ENCODE measurements around the gene PILRA. TPM values are rescaled to one million over a fixed set of nuclear protein-coding genes. Genes with fewer than 3 reads are reported as not detected.
A peak's percentile ranks its signal among the peaks of the same experiment; 100 is the strongest.

Gene PILRA
- total RNA-seq, 1 donor from 2014 or later: 6.7 TPM

DNA sequence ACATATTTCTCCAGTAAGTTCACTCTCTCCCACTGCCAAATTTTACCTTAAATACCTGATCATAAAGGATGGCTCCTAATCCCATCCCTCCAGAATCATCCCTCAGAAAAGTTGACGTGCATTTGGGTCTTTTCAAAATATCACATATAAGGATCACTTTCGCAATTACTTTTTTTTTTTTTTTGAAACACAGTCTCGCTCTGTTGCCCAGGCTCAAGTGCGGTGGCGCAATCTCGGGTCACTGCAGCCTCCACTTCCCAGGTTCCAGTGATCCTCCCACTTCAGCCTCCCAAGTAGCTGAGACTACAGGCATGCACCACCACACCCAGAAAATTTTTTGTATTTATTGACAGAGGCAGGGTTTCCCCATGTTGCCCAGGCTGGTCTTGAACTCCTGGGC, 37.8 kb downstream of the PILRA start:
- Mint-ChIP-seq H3K36me3 (no peaks in the 10 kb centered on the region), H3K27ac (no peak overlapping the region), H3K4me1 (peaks cover 6% of the 10 kb centered on the region), H3K4me3 (no peak overlapping the region), H3K27me3 (ENCODE audit: low read depth) (peaks cover 14% of the 10 kb centered on the region), H3K9me3 (no peaks in the 10 kb centered on the region)
- no peak for TF ChIP-seq CTCF (IDR thresholded peaks at IDR 0.05; ENCODE audit: unreplicated experiment)
- no peak for DNase-seq (ENCODE audit: low spot score in 2 of 2, unreplicated experiment in 2 of 2)

DNA sequence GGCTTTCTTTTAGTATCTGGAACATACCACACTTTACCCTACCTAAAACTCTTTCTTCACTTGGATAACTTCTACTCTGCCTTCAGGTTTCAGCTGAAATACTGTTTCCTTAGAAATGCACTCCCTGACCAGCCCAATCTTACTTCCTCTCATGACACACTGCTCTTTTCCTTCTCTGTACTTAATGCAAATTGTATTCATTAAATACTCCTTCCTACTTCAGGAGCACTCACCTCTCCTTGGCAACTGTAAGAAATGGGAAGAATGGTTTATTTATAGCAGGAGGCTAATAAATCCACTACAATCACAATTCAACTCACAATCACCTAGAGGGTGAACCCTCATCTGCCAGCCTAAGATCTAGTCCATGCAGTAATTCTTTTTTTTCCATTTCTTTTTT, 40.1 kb downstream of the PILRA start:
- H3K9me3 Mint-ChIP-seq: no peaks in the 10 kb centered on the region
- TF ChIP-seq CTCF (IDR thresholded peaks at IDR 0.05; ENCODE audit: unreplicated experiment): no peak
- H3K4me1 Mint-ChIP-seq: no peaks in the 10 kb centered on the region
- DNase-seq (ENCODE audit: low spot score in 2 of 2, unreplicated experiment in 2 of 2): no peak
- H3K27ac Mint-ChIP-seq: no peak overlapping the region
- H3K36me3 Mint-ChIP-seq: no peaks in the 10 kb centered on the region
- H3K27me3 Mint-ChIP-seq (ENCODE audit: low read depth): peaks cover 3% of the 10 kb centered on the region
- H3K4me3 Mint-ChIP-seq: no peak overlapping the region

- Mint-ChIP-seq H3K4me1 (peaks cover 1% of the 10 kb centered on the region), H3K27me3 (ENCODE audit: low read depth) (peaks cover 3% of the 10 kb centered on the region), H3K36me3 (no peaks in the 10 kb centered on the region), H3K27ac (no peak overlapping the region), H3K4me3 (no peak overlapping the region), H3K9me3 (no peaks in the 10 kb centered on the region)
- no peak for TF ChIP-seq CTCF (IDR thresholded peaks at IDR 0.05; ENCODE audit: unreplicated experiment)
- DNase-seq (ENCODE audit: low spot score in 2 of 2, unreplicated experiment in 2 of 2): no peak
Observed at GRCh38 chr7:100413889-100414288, 40.6 kb downstream of the PILRA start.

- Mint-ChIP-seq H3K4me1 (peaks cover 13% of the 10 kb centered on the region), H3K36me3 (no peaks in the 10 kb centered on the region), H3K4me3 (no peak overlapping the region), H3K9me3 (no peaks in the 10 kb centered on the region), H3K27me3 (ENCODE audit: low read depth) (peaks cover 3% of the 10 kb centered on the region), H3K27ac (no peak overlapping the region)
- DNase-seq (ENCODE audit: low spot score in 2 of 2, unreplicated experiment in 2 of 2): no peak
- no peak for TF ChIP-seq CTCF (IDR thresholded peaks at IDR 0.05; ENCODE audit: unreplicated experiment)
Observed at GRCh38 chr7:100415448-100415847, 42.2 kb downstream of the PILRA start.

GRCh38 chr7:100418930-100419659, 45.8 kb downstream of the PILRA start:
- no peak overlapping the region for H3K4me3 Mint-ChIP-seq
- peaks cover 13% of the 10 kb centered on the region for H3K4me1 Mint-ChIP-seq
- H3K9me3 Mint-ChIP-seq: no peaks in the 10 kb centered on the region
- no peaks in the 10 kb centered on the region for H3K27me3 Mint-ChIP-seq (ENCODE audit: low read depth)
- TF ChIP-seq CTCF (IDR thresholded peaks at IDR 0.05; ENCODE audit: unreplicated experiment): peak; percentile 13
- DNase-seq (ENCODE audit: low spot score in 2 of 2, unreplicated experiment in 2 of 2): no peak
- H3K36me3 Mint-ChIP-seq: peaks cover 2% of the 10 kb centered on the region
- peak overlapping the region; percentile 39 for H3K27ac Mint-ChIP-seq
